H9 (cell line): ENCODE results near the gene CD200. TPM values are rescaled to one million over a fixed set of nuclear protein-coding genes. Genes with fewer than 3 reads are reported as not detected.
"Not testable (repeated sequence)": the region's sequence is repeated elsewhere in the genome, so short reads cannot be mapped to it uniquely, and the experiment has no call there.

Experiments used
- DNase-seq: peaks from one replicate; pipeline ENCODE4 v3.0.0-alpha.2; 2017
- H2AFZ ChIP-seq: one replicate; pipeline ENCODE4 v1.6.1; 2013; ENCODE audit warnings: mild to moderate bottlenecking, low read length, control low read depth, moderate library complexity
- H2AK5ac ChIP-seq: 2 replicates; pipeline ENCODE4 v1.6.1; 2013; ENCODE audit warnings: low read length, control low read depth, mixed read lengths; ENCODE audit not compliant: insufficient read length
- H2BK120ac ChIP-seq: one replicate; pipeline ENCODE4 v1.6.1; 2013; ENCODE audit warnings: low read depth, mild to moderate bottlenecking, low read length, control low read depth, inconsistent platforms; ENCODE audit not compliant: poor library complexity, severe bottlenecking
- H2BK12ac ChIP-seq: 2 replicates; pipeline ENCODE4 v1.6.1; 2013; ENCODE audit warnings: low read length, control low read depth, mixed read lengths, low read depth; ENCODE audit not compliant: insufficient read length
- H2BK15ac ChIP-seq: 2 replicates; pipeline ENCODE4 v1.6.1; 2013; ENCODE audit warnings: low read depth, low read length, control low read depth
- H2BK20ac ChIP-seq: one replicate; pipeline ENCODE4 v1.6.1; 2013; ENCODE audit warnings: low read depth, mild to moderate bottlenecking, low read length, control low read depth, inconsistent platforms; ENCODE audit not compliant: poor library complexity, severe bottlenecking
- H2BK5ac ChIP-seq: 2 replicates; pipeline ENCODE4 v1.6.1; 2013; ENCODE audit warnings: low read length, control low read depth, mixed read lengths; ENCODE audit not compliant: insufficient read length
- H3K14ac ChIP-seq: 2 replicates; pipeline ENCODE4 v1.6.1; 2013; ENCODE audit warnings: low read length, control low read depth; ENCODE audit not compliant: insufficient read depth
- H3K18ac ChIP-seq: 2 replicates; pipeline ENCODE4 v1.6.1; 2013; ENCODE audit warnings: low read depth, mild to moderate bottlenecking, mixed read lengths, low read length, control low read depth; ENCODE audit not compliant: insufficient read length
- H3K23ac ChIP-seq: 2 replicates; pipeline ENCODE4 v1.6.1; 2013; ENCODE audit warnings: low read length, control low read depth, mixed read lengths, low read depth; ENCODE audit not compliant: insufficient read length
- H3K23me2 ChIP-seq: 2 replicates; pipeline ENCODE4 v1.6.1; 2013; ENCODE audit warnings: low read depth, mild to moderate bottlenecking, mixed read lengths, low read length, control low read depth; ENCODE audit not compliant: insufficient read length, poor library complexity, severe bottlenecking
- H3K27ac ChIP-seq: 2 replicates; pipeline ENCODE4 v1.5.1; 2013; ENCODE audit warnings: low read length, control low read depth, mixed read lengths, low read depth; ENCODE audit not compliant: insufficient read length
- H3K27me3 ChIP-seq: 2 replicates; pipeline ENCODE4 v1.6.1; 2013; ENCODE audit warnings: low read length, control low read depth, inconsistent platforms; ENCODE audit not compliant: insufficient read depth
- H3K4ac ChIP-seq: 2 replicates; pipeline ENCODE4 v1.6.1; 2013; ENCODE audit warnings: low read depth, mild to moderate bottlenecking, control low read depth, inconsistent platforms, low read length, moderate library complexity
- H3K4me1 ChIP-seq: 2 replicates; pipeline ENCODE4 v1.6.1; 2013; ENCODE audit warnings: low read length, control low read depth, inconsistent platforms; ENCODE audit not compliant: insufficient read depth
- H3K4me2 ChIP-seq: 2 replicates; pipeline ENCODE4 v1.6.1; 2013; ENCODE audit warnings: low read length, control low read depth, mixed read lengths; ENCODE audit not compliant: insufficient read length, insufficient read depth
- H3K56ac ChIP-seq: 2 replicates; pipeline ENCODE4 v1.6.1; 2013; ENCODE audit warnings: low read depth, mild to moderate bottlenecking, mixed read lengths, low read length, control low read depth; ENCODE audit not compliant: insufficient read length
- H3K79me1 ChIP-seq: 2 replicates; pipeline ENCODE4 v1.6.1; 2013; ENCODE audit warnings: low read depth, mild to moderate bottlenecking, moderate library complexity, low read length, control low read depth, inconsistent platforms; ENCODE audit not compliant: insufficient read depth, poor library complexity, severe bottlenecking
- H3K79me2 ChIP-seq: 2 replicates; pipeline ENCODE4 v1.6.1; 2013; ENCODE audit warnings: low read length, control low read depth, inconsistent platforms; ENCODE audit not compliant: insufficient read depth
- H3K9ac ChIP-seq: 2 replicates; pipeline ENCODE4 v1.6.1; 2013; ENCODE audit warnings: low read length, control low read depth, mixed read lengths; ENCODE audit not compliant: insufficient read length; ENCODE audit errors: extremely low read depth
- H3K9me3 ChIP-seq: one replicate; pipeline ENCODE4 v1.6.1; 2013; ENCODE audit warnings: low read depth, low read length, inconsistent platforms; ENCODE audit not compliant: control insufficient read depth
- H3T11ph ChIP-seq: one replicate; pipeline ENCODE4 v1.6.1; 2013; ENCODE audit warnings: mild to moderate bottlenecking, low read length, control low read depth, inconsistent platforms
- H4K20me1 ChIP-seq: one replicate; pipeline ENCODE4 v1.6.1; 2013; ENCODE audit not compliant: control insufficient read depth, insufficient read length, insufficient read depth
- H4K5ac ChIP-seq: 2 replicates; pipeline ENCODE4 v1.6.1; 2013; ENCODE audit warnings: low read depth, mild to moderate bottlenecking, mixed read lengths, low read length, control low read depth; ENCODE audit not compliant: insufficient read length
- H4K8ac ChIP-seq: replicated peaks from 2 replicates; pipeline ENCODE4 v1.6.1; 2013; ENCODE audit warnings: low read length, control low read depth, mixed read lengths, low read depth; ENCODE audit not compliant: insufficient read length
- H4K91ac ChIP-seq: 2 replicates; pipeline ENCODE4 v1.6.1; 2013; ENCODE audit warnings: low read depth, mild to moderate bottlenecking, moderate library complexity, mixed read lengths, low read length, control low read depth; ENCODE audit not compliant: insufficient read length
- H3K27ac Mint-ChIP-seq, 3 experiments: 2 replicates in 2 of 3; 3 replicates in 1 of 3; pipeline ENCODE4 v1.8.0; 2020 to 2021; ENCODE audit warnings: mixed read lengths in 3 of 3, mild to moderate bottlenecking in 1 of 3, moderate library complexity in 1 of 3
- H3K27me3 Mint-ChIP-seq: 2 replicates; pipeline ENCODE4 v1.8.0; 2021; ENCODE audit warnings: low read depth, mild to moderate bottlenecking, moderate library complexity, mixed read lengths
- H3K36me3 Mint-ChIP-seq, 3 experiments: 2 replicates in 2 of 3; 3 replicates in 1 of 3; pipeline ENCODE4 v1.8.0; 2020 to 2021; ENCODE audit warnings: low read depth in 3 of 3, mixed read lengths in 3 of 3; ENCODE audit not compliant: insufficient read depth in 1 of 3
- H3K4me1 Mint-ChIP-seq, 2 experiments: 2 replicates each; pipeline ENCODE4 v1.8.0; 2020; ENCODE audit warnings: mixed read lengths in 2 of 2
- H3K4me3 Mint-ChIP-seq, 2 experiments: 2 replicates in 1 of 2; 3 replicates in 1 of 2; pipeline ENCODE4 v1.8.0; 2020 to 2021; ENCODE audit warnings: mild to moderate bottlenecking in 2 of 2, mixed read lengths in 2 of 2, moderate library complexity in 1 of 2
- H3K9me3 Mint-ChIP-seq, 2 experiments: 2 replicates in 1 of 2; 3 replicates in 1 of 2; pipeline ENCODE4 v1.8.0; 2020; ENCODE audit warnings: mild to moderate bottlenecking in 2 of 2, mixed read lengths in 2 of 2, moderate library complexity in 1 of 2
- CTCF ChIP-seq: fragments of 200-600 bp; sonication (generic); conservative IDR thresholded peaks from 3 replicates; pipeline ENCODE4 v1.8.0; 2021; ENCODE audit warnings: antibody characterized with exemption, mild to moderate bottlenecking
- WGBS: extraction: QIAGEN DNeasy Blood & Tissue Kit; methylation state at CpG from one replicate; pipeline ENCODE4 v1.1.7; 2013; ENCODE audit warnings: missing lambda C conversion rate, low lambda C conversion rate, mixed read lengths; ENCODE audit not compliant: insufficient read length; ENCODE audit errors: extremely low coverage; 5-methylcytosine and 5-hydroxymethylcytosine counted together
- total RNA-seq: library from RNA; stranded (reverse); gene quantifications from 2 replicates; pipeline ENCODE4 v1.2.1, GENCODE V29; 2021

CD200 gene
- total RNA-seq, 1 experiment from 2014 or later, result 51.6 TPM

DNA sequence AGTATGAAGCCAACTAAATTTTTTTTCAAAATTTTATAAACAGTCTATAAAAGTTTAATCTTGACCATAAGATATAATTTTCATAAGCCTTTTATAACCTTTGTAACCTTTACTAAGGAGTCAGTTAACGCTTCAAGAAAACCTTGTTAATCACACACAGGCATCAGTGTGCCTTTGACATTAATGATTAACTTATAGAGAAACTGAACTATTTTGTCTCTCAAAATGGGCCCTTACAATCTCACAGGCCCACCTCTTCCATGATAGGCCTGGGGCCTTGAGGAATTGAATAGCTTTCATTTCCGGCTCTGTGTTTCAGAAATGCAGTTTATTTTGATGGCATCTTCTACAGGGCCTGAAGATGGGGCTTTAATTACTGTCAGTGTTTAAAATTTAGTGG is 70.1 kb downstream of the CD200 start:
- H3K56ac ChIP-seq, result no peak overlapping the region
- no peaks in the 10 kb centered on the region for H3K79me2 ChIP-seq
- H4K91ac ChIP-seq, result no peak overlapping the region
- H4K20me1 ChIP-seq, result no peaks in the 10 kb centered on the region
- H3K79me1 ChIP-seq, result no peaks in the 10 kb centered on the region
- no peak overlapping the region for H2BK20ac ChIP-seq
- Mint-ChIP-seq H3K27ac (peak overlapping the region in 2 of 3 experiments; percentile 49 to 95; a peak in 2 of 7 replicates), H3K4me3 (no peak overlapping the region), H3K36me3 (peaks cover 0 to 1% (median 0%) of the 10 kb centered on the region in 3 experiments; a peak in 1 of 7 replicates), H3K4me1 (peaks cover 59 to 83% of the 10 kb centered on the region in 2 experiments), H3K9me3 (no peaks in the 10 kb centered on the region), H3K27me3 (no peaks in the 10 kb centered on the region; the same call in 1 of the 2 replicates)
- H3K18ac ChIP-seq, result no peak overlapping the region
- H3K14ac ChIP-seq, result no peak overlapping the region
- H2BK12ac ChIP-seq, result no peak overlapping the region
- H4K5ac ChIP-seq, result no peak overlapping the region
- no peaks in the 10 kb centered on the region for H3K23me2 ChIP-seq
- no peak overlapping the region for H3K23ac ChIP-seq
- no peak overlapping the region for H3K4ac ChIP-seq
- H2AFZ ChIP-seq, result no peak overlapping the region
- no CpG with 5 or more reads among the region's 2 CpGs for WGBS
- no peak overlapping the region for H2BK5ac ChIP-seq
- H3K27me3 ChIP-seq, result no peaks in the 10 kb centered on the region
- H3T11ph ChIP-seq, result no peak overlapping the region
- no peak overlapping the region for H4K8ac ChIP-seq
- H3K4me2 ChIP-seq, result no peak overlapping the region
- H3K27ac ChIP-seq, result no peak overlapping the region
- no peaks in the 10 kb centered on the region for H3K9me3 ChIP-seq
- no peak overlapping the region for H2AK5ac ChIP-seq
- TF ChIP-seq CTCF, result no peak
- H2BK120ac ChIP-seq, result no peak overlapping the region
- H3K4me1 ChIP-seq, result peaks cover 3% of the 10 kb centered on the region; the same call in 1 of the 2 replicates
- H2BK15ac ChIP-seq, result no peak overlapping the region
- DNase-seq, result no peak
- H3K9ac ChIP-seq, result no peak overlapping the region

GRCh38 chr3:112404924-112405549 is 72.1 kb downstream of the CD200 start:
- not testable (repeated sequence) for H3K23ac ChIP-seq, H3K4me1 ChIP-seq, H2BK12ac ChIP-seq, H3K23me2 ChIP-seq, H4K8ac ChIP-seq, H4K91ac ChIP-seq, H3K4me2 ChIP-seq, H3K9ac ChIP-seq, H3K4ac ChIP-seq, H2BK120ac ChIP-seq, H2BK20ac ChIP-seq, DNase-seq, H2BK15ac ChIP-seq, H3K79me1 ChIP-seq, H3K14ac ChIP-seq, H2AK5ac ChIP-seq, H3K18ac ChIP-seq, H4K5ac ChIP-seq, H2BK5ac ChIP-seq, H3K9me3 ChIP-seq, H3K79me2 ChIP-seq, H3K27me3 ChIP-seq, H3K36me3 Mint-ChIP-seq, H3T11ph ChIP-seq, H3K27ac ChIP-seq, H3K56ac ChIP-seq, H2AFZ ChIP-seq, H4K20me1 ChIP-seq, H3K27me3 Mint-ChIP-seq, H3K9me3 Mint-ChIP-seq
- Mint-ChIP-seq H3K27ac (peak overlapping the region in 2 of 3 experiments; percentile 72 to 97; a peak in 4 of 7 replicates), H3K4me1 (peaks cover 52 to 77% of the 10 kb centered on the region in 2 experiments), H3K4me3 (0 out of 5 replicates have a peak overlapping the region, but pooled peaks of 1 of the 2 experiments have one; percentile 21)
- WGBS, result no CpG with 5 or more reads among the region's 5 CpGs
